ENCODE results near the gene IGSF21.
"Not testable (repeated sequence)": the region's sequence is repeated elsewhere in the genome, so short reads cannot be mapped to it uniquely, and the experiment has no call there.

IGSF21 gene

GRCh38 chr1:18157968-18158367 is 50.4 kb downstream of the IGSF21 start:
- Mint-ChIP-seq H3K4me1 (no peaks in the 10 kb centered on the region), H3K27me3 (peaks cover 4% of the 10 kb centered on the region), H3K9me3 (no peaks in the 10 kb centered on the region), H3K36me3 (ENCODE audit: low read depth) (no peaks in the 10 kb centered on the region), H3K4me3 (no peak overlapping the region), H3K27ac (no peak overlapping the region)
- no peak for ATAC-seq
- DNase-seq = no peak

GRCh38 chr1:18158714-18159113 is 51.1 kb downstream of the IGSF21 start:
- Mint-ChIP-seq H3K4me1 (no peaks in the 10 kb centered on the region), H3K27ac (no peak overlapping the region), H3K36me3 (ENCODE audit: low read depth) (no peaks in the 10 kb centered on the region), H3K9me3 (no peaks in the 10 kb centered on the region), H3K27me3 (peaks cover 7% of the 10 kb centered on the region), H3K4me3 (no peak overlapping the region)
- DNase-seq (no peak), ATAC-seq (no peak)

DNA sequence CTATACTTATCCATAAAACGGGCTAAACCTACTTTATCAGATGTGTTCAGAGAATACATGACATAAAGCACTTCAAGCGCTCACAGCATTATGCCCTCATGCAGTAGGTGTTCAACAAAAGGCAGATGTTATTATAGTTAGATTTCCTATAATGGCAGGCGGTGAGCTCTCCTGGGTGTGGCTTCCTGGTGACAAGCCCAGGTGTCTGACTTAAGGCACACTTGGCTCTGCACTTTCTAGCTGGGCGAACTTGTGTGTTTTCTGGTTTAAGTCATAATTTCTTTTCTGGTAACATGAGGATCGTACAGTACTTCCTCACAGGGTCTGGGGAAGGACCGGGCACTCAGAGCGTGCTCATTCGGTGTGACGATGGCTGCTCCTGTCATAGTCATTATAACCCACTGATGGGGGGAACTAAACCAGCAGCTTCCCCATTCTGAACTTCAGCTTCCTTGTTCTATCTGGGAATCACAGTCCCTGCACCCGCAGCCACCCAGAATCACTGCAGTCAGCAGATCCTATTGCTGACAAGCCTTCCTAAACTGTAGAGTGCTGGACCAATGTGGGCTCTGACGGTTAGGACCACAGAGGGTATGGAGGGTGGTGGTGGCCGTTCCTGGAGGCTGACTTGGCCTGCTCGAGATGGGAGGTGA is 52.8 kb downstream of the IGSF21 start:
- ATAC-seq (no peak), DNase-seq (no peak)
- Mint-ChIP-seq H3K27me3 (peaks cover 7% of the 10 kb centered on the region), H3K27ac (no peak overlapping the region), H3K4me1 (no peaks in the 10 kb centered on the region), H3K36me3 (ENCODE audit: low read depth) (no peaks in the 10 kb centered on the region), H3K9me3 (no peaks in the 10 kb centered on the region), H3K4me3 (no peak overlapping the region)

GRCh38 chr1:18161690-18162089 is 54.1 kb downstream of the IGSF21 start:
- peaks cover 7% of the 10 kb centered on the region for H3K27me3 Mint-ChIP-seq
- H3K4me1 Mint-ChIP-seq = no peaks in the 10 kb centered on the region
- no peak overlapping the region for H3K27ac Mint-ChIP-seq
- no peaks in the 10 kb centered on the region for H3K9me3 Mint-ChIP-seq
- H3K4me3 Mint-ChIP-seq = no peak overlapping the region
- ATAC-seq (no peak), DNase-seq (no peak)
- no peaks in the 10 kb centered on the region for H3K36me3 Mint-ChIP-seq (ENCODE audit: low read depth)

DNA sequence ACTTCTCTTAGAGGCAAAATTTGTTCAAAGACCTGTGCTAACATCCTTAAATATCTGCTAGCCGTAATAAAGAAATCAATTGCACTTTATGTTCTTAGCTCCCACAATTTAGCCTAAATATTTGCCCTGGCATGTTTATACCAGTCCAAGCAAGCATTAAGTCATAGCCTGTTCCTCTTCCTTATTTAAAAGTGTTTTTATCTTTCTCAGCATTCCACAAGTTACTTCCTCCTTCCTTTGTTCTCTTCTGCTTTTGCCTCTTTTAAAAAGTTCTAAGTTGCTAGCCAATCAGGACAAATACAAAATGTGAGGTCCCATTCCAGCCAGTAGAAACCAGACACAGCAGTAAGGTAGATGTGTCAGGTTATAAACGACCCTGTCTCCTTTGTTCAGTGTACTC is 58.0 kb downstream of the IGSF21 start:
- not testable (repeated sequence) for DNase-seq; H3K4me3 Mint-ChIP-seq; ATAC-seq; H3K27ac Mint-ChIP-seq; H3K4me1 Mint-ChIP-seq; H3K9me3 Mint-ChIP-seq; H3K36me3 Mint-ChIP-seq (ENCODE audit: low read depth); H3K27me3 Mint-ChIP-seq

- H3K9me3 Mint-ChIP-seq = no peaks in the 10 kb centered on the region
- DNase-seq (no peak), ATAC-seq (no peak)
- no peak overlapping the region for H3K4me3 Mint-ChIP-seq
- no peaks in the 10 kb centered on the region for H3K4me1 Mint-ChIP-seq
- H3K36me3 Mint-ChIP-seq (ENCODE audit: low read depth) = no peaks in the 10 kb centered on the region
- H3K27me3 Mint-ChIP-seq = peaks cover 7% of the 10 kb centered on the region
- no peak overlapping the region for H3K27ac Mint-ChIP-seq
Measured at GRCh38 chr1:18166341-18166740, 58.7 kb downstream of the IGSF21 start.

- H3K27me3 Mint-ChIP-seq = peaks cover 7% of the 10 kb centered on the region
- H3K9me3 Mint-ChIP-seq = no peaks in the 10 kb centered on the region
- no peak overlapping the region for H3K4me3 Mint-ChIP-seq
- DNase-seq = no peak
- H3K4me1 Mint-ChIP-seq = no peaks in the 10 kb centered on the region
- no peak overlapping the region for H3K27ac Mint-ChIP-seq
- no peaks in the 10 kb centered on the region for H3K36me3 Mint-ChIP-seq (ENCODE audit: low read depth)
- no peak for ATAC-seq
Measured at GRCh38 chr1:18166929-18167328, 59.3 kb downstream of the IGSF21 start.

DNA sequence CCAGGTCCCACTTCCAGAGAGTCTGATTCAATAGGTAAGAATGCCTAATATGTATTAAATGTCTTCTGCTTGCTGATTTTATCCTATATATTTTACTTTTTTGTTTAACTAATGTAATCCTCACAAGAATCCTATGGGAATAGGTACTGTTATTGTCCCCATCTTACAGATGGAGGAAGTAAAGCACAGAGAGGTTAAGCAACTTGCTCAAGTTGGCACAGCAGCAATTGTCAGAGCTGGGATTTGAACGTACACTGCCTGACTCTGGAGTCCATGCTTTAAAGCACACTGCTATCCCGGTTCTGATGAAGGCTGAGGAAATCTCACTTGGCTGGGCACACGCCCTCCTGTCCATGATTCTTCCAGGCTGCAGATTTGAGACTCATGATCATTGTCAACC is 62.8 kb downstream of the IGSF21 start:
- ATAC-seq = no peak
- Mint-ChIP-seq H3K4me1 (no peaks in the 10 kb centered on the region), H3K4me3 (no peak overlapping the region), H3K9me3 (no peaks in the 10 kb centered on the region), H3K36me3 (ENCODE audit: low read depth) (no peaks in the 10 kb centered on the region), H3K27ac (no peak overlapping the region), H3K27me3 (peaks cover 5% of the 10 kb centered on the region)
- no peak for DNase-seq

- no peak overlapping the region for H3K4me3 Mint-ChIP-seq
- no peak overlapping the region for H3K27ac Mint-ChIP-seq
- H3K36me3 Mint-ChIP-seq (ENCODE audit: low read depth) = no peaks in the 10 kb centered on the region
- H3K4me1 Mint-ChIP-seq = no peaks in the 10 kb centered on the region
- DNase-seq (no peak), ATAC-seq (no peak)
- no peaks in the 10 kb centered on the region for H3K9me3 Mint-ChIP-seq
- peaks cover 9% of the 10 kb centered on the region for H3K27me3 Mint-ChIP-seq
Measured at GRCh38 chr1:18174037-18174436, 66.4 kb downstream of the IGSF21 start.

DNA sequence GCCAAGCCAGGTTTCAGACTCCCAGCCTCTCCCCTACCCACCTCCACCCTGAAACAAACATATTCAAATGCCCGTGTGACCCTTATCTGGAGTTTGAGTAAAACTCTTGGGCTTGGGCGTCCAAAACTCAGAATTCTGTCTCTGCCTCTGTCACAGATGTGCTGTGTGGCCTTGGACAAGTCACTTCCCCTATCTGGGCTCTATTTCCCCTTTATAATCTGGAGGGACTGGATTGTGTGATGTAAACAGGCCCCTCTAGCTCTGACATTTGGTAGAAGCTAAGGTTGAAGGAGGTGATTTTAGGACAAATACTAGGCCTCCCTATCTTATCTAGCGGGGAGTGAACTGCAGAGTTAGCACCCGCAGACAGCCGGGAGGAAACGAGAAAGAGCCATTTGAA is 67.5 kb downstream of the IGSF21 start:
- DNase-seq (no peak), ATAC-seq (no peak)
- no peaks in the 10 kb centered on the region for H3K36me3 Mint-ChIP-seq (ENCODE audit: low read depth)
- H3K27ac Mint-ChIP-seq = no peak overlapping the region
- no peaks in the 10 kb centered on the region for H3K4me1 Mint-ChIP-seq
- H3K27me3 Mint-ChIP-seq = peaks cover 11% of the 10 kb centered on the region
- H3K4me3 Mint-ChIP-seq = no peak overlapping the region
- no peaks in the 10 kb centered on the region for H3K9me3 Mint-ChIP-seq

DNA sequence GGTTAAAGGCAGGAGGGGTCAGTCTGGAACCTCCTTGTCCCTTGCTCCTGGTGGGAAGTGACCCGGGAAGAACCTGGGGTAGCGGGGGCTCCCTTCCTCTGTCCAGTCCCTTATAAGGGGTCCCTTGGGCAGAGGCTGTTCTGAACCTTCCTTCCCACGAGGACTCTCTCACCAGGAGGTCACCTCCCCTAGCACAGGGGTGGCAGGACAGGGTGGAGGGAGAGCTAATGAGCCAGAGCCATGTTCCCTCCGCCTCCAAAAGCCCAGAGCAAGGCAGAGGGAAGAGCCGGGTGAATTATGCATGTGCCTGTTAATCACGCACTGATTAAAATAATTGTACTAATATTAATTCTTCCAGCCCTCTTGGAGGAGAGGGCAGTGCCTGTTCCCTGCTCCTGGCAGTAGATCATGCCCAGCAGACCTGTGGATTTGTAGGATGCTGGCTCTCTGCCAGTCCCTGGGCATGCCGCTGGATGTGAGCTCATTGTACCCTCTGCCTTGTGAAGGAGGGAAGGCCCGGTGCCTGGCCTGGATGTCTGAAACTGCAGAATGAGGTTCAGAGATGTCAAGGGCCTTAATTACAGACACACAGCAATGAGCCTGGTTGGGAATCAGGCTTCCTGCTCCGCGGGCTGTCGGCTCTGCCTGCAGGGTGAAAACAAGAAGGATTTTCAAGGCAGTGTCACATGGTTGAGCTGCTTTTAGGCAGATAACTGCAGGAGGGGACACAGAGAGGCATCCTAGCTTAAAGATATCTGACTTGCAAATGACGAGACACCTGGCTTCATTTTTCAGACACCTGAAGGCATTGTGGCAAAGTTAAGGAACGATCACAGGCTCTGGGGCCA is 68.2 kb downstream of the IGSF21 start:
- no peaks in the 10 kb centered on the region for H3K36me3 Mint-ChIP-seq (ENCODE audit: low read depth)
- no peak overlapping the region for H3K27ac Mint-ChIP-seq
- no peak for ATAC-seq
- H3K9me3 Mint-ChIP-seq = no peaks in the 10 kb centered on the region
- no peaks in the 10 kb centered on the region for H3K4me1 Mint-ChIP-seq
- no peak for DNase-seq
- no peak overlapping the region for H3K4me3 Mint-ChIP-seq
- peaks cover 11% of the 10 kb centered on the region for H3K27me3 Mint-ChIP-seq

GRCh38 chr1:18176619-18177018 is 69.0 kb downstream of the IGSF21 start:
- Mint-ChIP-seq H3K4me1 (no peaks in the 10 kb centered on the region), H3K36me3 (ENCODE audit: low read depth) (no peaks in the 10 kb centered on the region), H3K9me3 (no peaks in the 10 kb centered on the region), H3K4me3 (no peak overlapping the region), H3K27ac (no peak overlapping the region), H3K27me3 (peaks cover 11% of the 10 kb centered on the region)
- ATAC-seq (no peak), DNase-seq (no peak)

DNA sequence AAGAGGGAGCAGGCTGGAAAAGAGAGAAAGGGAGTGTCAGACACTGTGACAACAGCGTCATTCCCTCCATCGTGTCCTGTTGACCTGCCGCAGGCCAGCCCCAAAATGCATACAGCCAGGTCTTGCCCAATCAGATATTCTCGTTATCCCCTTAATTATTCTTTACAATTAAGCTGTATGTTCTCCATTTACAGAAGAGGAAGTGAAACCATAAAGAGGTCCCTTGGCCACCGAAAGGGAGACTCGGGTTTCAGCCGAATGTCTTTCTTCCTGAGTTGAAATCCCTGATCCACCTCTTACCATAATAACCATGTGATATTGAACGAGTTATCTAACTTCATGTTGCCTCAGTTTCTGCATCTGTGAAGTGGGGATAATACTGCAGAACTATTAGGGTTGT is 70.5 kb downstream of the IGSF21 start:
- H3K27me3 Mint-ChIP-seq = peaks cover 13% of the 10 kb centered on the region
- H3K9me3 Mint-ChIP-seq = no peaks in the 10 kb centered on the region
- H3K27ac Mint-ChIP-seq = no peak overlapping the region
- no peak for DNase-seq
- H3K4me3 Mint-ChIP-seq = no peak overlapping the region
- no peak for ATAC-seq
- no peaks in the 10 kb centered on the region for H3K4me1 Mint-ChIP-seq
- no peaks in the 10 kb centered on the region for H3K36me3 Mint-ChIP-seq (ENCODE audit: low read depth)

- no peaks in the 10 kb centered on the region for H3K9me3 Mint-ChIP-seq
- no peaks in the 10 kb centered on the region for H3K36me3 Mint-ChIP-seq (ENCODE audit: low read depth)
- H3K27ac Mint-ChIP-seq = no peak overlapping the region
- no peaks in the 10 kb centered on the region for H3K4me1 Mint-ChIP-seq
- no peak for DNase-seq
- peaks cover 13% of the 10 kb centered on the region for H3K27me3 Mint-ChIP-seq
- no peak overlapping the region for H3K4me3 Mint-ChIP-seq
- ATAC-seq = no peak
Measured at GRCh38 chr1:18179009-18179408, 71.4 kb downstream of the IGSF21 start.

DNA sequence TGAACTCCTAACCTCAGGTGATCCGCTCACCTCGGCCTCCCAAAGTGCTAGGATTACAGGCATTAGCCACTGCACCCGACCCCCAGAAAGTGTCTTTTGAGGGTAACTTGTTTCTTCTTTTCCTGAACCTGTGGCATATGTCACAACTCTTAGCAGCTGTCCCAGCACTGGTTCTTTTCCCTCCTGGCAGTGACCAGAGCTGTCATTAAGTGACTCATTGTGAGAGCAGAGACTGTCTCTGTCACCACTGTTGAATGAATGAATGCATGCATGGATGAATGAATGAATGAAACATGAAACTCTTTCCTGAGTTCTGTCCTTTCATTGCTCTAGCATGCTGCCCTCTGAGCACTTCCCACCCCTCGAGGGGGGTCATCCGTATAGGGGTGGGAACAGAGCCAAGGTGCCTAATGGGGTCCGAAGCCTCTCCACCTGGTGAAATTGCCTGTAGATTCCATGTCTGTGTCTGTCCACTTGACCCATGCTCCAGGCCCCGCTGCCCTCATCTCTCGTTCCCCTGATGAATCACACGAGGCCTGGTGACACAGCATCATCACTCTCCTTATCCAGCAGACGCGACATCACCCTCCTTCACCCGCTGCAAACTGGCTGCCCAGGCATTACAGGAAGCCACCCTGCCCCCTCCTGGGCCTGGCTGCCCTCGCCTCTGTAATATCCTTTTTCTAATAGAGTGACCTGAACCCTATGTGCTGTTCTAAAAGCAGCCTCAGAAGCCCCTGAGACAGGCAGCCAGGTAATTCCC is 75.0 kb downstream of the IGSF21 start:
- Mint-ChIP-seq H3K9me3 (no peaks in the 10 kb centered on the region), H3K36me3 (ENCODE audit: low read depth) (no peaks in the 10 kb centered on the region)

More for the DNA sequence above, 75.0 kb downstream of the IGSF21 start:
- ATAC-seq (no peak), DNase-seq (no peak)
- peaks cover 12% of the 10 kb centered on the region for H3K27me3 Mint-ChIP-seq
- no peak overlapping the region for H3K4me3 Mint-ChIP-seq
- no peaks in the 10 kb centered on the region for H3K4me1 Mint-ChIP-seq
- no peak overlapping the region for H3K27ac Mint-ChIP-seq
